GM21576 (cell line): ENCODE data around the gene OLFML2B.
"Not testable (repeated sequence)": the region's sequence is repeated elsewhere in the genome, so short reads cannot be mapped to it uniquely, and the experiment has no call there.

ENCODE experiments used
- ATAC-seq: cut with Tn5 transposase; IDR thresholded peaks from one replicate; pipeline ENCODE4 v1.9.1; 2021; ENCODE audit warnings: mild to moderate bottlenecking, moderate library complexity; ENCODE audit not compliant: unreplicated experiment

OLFML2B gene

DNA sequence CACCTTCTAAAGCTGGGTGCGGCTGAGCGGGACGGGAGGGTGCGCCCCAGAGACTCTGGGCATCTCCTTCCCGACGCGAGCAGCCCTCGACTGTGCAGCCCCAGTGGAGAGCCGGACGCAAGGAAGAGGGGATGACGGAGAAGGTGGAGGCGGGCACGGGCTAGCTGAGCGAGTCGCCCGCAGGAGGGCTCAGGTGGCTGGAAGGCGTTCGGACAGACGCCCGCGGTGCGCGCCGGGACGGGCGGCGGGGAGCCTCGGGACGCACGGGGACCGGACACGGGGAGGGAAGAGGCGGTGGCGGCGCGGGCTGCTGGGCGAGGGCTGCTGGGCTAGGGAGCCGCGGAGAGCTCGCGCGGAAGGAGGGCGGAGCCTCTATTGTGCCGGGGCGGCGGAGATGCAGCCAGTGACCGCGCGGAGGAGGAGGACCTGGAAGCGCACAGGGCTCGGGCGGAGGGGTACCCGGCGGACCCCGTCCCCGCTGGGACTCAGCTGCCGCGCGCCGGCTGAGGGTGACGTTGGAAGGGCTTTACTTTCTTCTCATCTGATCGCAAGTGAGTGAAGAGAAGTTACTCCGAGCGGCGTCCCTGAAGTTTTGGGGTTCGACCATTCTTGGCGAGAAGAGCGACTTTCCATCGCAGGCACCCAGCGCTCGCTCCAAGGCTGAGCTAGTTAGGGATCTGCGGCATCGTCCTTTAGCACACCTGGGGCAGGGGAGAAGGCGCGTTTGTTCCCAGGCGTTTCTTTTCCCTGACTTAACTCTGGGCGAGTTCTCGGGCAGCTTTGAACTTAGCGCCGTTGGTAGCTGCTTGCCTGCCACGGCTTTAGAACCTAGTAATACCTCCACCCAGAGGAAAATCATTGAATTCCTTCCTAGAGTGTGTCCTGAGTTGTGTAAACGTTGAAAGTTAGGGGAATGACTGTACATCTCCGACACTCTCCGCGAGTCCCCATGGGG lies at the start of gene OLFML2B:
Gene OLFML2B (minus strand): TSS at position 323 of the 955 bp plus-strand sequence. CDS start 439 bp downstream, outside the sequence.
- no peak for ATAC-seq

DNA sequence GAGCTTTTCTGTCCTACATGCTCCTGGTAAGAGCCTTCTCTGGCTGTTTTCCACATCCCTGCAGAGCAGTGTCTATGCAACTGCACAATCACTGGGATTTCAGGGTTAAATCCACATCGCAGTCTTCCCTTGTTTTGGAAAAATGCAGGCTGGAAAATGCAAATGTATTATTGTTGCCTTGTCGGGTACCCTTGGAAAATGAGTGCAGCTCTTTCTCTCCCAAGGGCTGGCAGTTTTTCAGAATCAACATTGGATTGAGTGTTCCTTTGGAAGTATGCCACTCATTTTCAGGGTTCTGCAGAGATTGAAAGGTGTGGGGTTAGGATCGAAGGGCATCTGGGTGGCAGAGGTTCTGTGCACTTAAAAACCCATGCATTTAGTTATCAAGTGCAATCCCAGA lies 49.1 kb upstream of the OLFML2B start:
- ATAC-seq, result no peak

DNA sequence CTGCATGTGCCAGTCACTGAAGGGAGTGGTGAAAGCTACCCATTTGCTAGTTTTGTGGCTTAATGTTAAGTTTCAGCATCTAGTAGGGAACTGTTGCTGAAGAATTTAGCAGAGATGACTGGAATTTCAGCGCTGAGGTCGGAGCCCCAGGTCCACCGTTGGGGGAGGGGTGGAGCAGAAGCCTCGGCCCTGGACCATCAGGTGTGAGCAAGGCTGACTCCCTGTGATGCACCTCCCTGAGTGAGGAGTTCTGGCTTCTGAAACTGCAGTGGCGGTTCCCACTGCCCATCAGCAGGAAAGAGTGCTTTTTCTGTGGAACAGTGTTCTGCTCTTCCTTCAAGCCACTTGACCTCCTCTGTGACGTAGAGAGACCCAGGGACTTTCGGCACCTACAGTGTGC lies 47.2 kb upstream of the OLFML2B start:
- no peak for ATAC-seq

- ATAC-seq, result no peak
These were observed 46.6 kb upstream of the OLFML2B start for GRCh38 chr1:162070094-162070748.

GRCh38 chr1:162069334-162070093 lies 45.8 kb upstream of the OLFML2B start, which contains the start of gene NOS1AP:
TSS of gene NOS1AP (plus strand) at chr1:162069691. CDS start at chr1:162070178, 487 bp downstream.
- peak; percentile 95 for ATAC-seq

GRCh38 chr1:162068301-162068700 lies 44.6 kb upstream of the OLFML2B start:
- ATAC-seq, result no peak

- no peak for ATAC-seq
These were observed 43.8 kb upstream of the OLFML2B start for GRCh38 chr1:162067466-162067865.

DNA sequence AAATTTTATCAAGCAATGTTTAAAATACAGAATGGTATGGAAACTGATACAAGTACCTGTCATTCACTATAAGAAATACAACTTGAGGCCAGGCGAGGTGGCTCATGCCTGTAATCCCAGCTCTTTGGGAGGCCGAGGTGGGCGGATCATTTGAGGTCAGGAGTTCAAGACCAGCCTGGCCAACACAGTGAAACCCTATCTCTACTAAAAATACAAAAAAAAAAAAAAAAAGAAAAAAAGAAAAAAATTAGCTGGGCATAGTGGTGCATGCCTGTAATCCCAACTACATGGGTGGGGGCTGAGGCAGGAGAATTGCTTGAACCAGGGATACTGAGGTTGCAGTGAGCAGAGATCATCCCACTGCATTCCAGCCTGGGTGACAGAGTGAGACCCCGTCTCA lies 43.2 kb upstream of the OLFML2B start:
- ATAC-seq, result not testable (repeated sequence)

DNA sequence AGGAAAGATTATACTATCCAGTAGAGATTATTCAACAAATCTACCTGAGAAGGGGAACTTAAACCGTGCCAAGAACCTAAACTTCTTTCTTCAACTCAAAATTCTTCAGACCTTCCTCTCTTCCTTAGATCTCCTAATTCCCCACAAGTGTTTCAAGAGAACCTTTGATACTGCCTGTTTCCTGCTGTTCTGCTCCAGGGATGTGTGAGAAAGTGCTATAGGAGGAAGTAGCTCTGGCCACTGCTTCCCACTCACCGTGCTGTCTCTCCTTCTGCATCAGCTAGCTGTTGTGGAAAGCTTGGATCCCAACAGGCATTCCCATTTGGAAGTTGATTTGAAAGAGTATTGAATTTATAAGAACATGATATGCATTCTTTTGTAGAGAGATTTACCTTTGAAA lies 41.3 kb upstream of the OLFML2B start:
- no peak for ATAC-seq

DNA sequence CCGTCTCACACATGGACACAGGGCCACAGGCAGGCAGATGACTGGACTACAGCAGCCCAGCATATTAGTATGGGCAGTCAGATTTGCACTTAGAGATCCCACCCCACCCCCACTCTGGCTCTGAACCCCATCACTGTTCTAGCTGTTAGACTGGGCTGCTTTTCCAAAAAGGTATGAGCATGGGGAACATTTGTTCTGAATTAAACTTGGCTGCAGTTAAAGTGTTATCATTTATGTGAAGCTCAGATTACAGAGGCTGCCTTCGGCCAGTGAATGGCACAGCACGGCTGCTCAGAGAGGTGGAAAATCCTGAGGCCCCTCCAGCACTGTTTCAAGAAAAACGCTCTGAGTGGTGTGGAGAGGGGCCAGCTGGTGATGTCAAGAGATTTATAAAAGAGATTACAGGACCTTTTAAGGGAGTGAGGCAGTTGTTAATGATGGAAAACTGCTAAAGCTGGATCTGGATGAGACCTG lies 38.9 kb upstream of the OLFML2B start:
- ATAC-seq, result no peak

DNA sequence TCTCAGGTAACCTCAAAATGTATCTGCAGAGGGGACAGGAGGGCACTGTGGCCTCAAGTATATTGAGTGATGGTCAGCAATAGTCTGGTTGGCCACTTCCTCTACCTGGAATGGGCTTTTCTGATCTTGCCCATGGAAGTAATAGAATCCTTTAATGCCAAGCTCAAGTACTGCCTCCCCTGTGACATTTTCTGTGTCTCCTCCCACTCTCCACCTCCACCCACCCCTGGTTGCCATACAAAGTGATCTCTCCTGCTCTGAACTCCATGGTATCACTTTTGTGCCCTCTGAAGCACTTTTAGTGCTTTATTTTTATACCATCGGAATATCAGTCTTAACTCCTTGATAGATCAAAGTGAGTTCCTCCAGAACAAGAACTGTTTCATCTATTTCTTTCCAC lies 36.6 kb upstream of the OLFML2B start:
- no peak for ATAC-seq

- ATAC-seq, result no peak
These were observed 36.1 kb upstream of the OLFML2B start for GRCh38 chr1:162059721-162060120.

DNA sequence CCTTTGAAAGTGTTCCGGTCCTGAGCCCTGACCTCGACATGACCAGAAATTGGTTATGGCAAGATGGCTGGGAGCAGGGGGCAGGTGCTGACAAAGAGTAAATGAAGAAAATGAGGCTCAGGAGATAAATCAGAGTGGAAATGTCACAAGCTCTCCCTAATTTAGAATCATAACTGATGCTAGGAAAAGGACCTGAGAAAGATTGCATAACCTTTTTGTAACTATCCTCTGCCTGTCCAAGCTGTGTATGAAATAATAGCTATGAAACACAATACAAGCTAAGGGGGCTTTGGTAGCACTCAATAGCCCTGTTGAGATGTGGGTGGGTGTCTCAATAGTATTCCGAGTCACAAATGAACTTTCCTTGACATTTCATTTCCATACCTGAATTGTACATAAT lies 32.9 kb upstream of the OLFML2B start:
- ATAC-seq, result no peak

DNA sequence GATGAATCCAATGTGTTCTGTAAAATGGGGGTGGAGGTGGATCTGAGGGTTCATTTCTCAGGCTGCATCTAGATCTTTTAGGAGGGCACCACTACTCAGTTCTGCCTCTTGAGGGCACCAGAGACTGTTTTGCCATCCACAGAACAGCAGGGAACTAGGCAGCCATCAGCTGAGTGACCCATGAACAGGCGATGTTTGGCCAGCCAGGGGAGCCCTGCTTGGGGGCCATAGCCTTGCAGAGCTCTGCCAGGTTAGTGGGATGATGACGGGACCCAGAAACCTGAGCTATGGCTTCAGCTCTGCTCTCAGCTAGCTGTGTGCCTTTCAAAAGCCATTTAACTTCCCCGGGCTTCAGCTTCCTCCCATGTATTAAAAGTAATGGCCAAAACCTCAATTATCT lies 32.4 kb upstream of the OLFML2B start:
- ATAC-seq, result no peak

GRCh38 chr1:162055062-162055461 lies 31.4 kb upstream of the OLFML2B start:
- no peak for ATAC-seq

- not testable (repeated sequence) for ATAC-seq
These were observed 30.3 kb upstream of the OLFML2B start for GRCh38 chr1:162053949-162054348.

DNA sequence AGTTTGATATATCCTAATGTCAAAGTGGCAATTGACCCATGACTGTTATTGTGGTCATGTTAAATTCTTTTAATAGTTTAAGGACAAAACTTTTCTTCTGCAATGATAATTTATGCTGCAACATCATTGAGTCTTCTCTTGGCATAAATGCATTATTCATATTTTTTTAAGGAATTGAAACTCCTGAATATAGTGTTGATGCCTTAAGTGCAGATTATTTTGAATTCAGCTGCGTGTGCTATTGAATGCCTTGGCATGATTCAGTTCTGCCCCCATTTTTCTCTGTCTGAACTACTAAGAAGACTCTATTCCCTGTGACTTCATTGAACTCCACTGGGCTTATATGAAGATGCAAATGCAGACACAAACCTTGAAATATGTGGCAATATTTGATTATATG lies 23.3 kb upstream of the OLFML2B start:
- ATAC-seq, result no peak

DNA sequence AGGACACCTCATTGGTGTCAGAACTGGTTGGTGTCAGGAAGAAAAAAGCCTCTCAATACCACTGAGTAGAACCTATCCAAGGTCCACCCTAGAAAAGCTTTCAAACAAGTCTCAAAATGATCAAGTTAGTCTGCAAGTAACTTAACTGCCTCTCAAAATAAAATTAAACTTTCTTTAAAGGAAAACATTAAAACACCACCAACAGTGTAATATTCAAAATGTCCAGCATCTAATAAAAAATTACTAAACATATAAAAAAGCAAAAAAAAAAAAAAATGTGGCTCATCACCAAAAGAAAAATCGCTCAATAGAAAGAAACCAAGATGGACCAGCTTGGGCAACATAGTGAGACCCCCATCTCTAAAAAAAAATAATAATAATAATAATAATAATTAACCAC lies 18.7 kb upstream of the OLFML2B start:
- no peak for ATAC-seq

DNA sequence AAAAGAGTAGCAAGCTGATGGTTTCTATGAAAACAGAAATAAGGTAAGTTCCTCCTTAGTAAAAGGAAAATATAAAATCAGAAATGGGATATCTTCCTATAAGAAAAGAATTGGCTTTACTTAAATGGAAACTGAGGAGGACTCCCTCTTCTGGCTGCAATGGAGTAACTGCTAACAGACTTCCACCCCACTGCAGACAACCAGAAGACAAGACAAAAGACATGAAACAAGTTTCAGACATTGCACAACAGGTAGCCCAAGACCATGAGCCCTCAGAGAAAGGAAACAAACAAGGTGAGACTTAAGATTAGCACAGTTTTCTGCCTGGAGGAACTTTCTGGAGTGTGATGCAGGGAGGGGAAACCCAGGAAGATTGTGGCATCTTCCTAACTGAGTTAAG lies 17.0 kb upstream of the OLFML2B start:
- no peak for ATAC-seq

GRCh38 chr1:162040001-162040400 lies 16.3 kb upstream of the OLFML2B start:
- ATAC-seq, result no peak

- ATAC-seq, result no peak
These were observed 15.0 kb upstream of the OLFML2B start for GRCh38 chr1:162038624-162039023.
